Measurements from ENCODE around the gene SPACA9. TPM values are rescaled to one million over a fixed set of nuclear protein-coding genes. Genes with fewer than 3 reads are reported as not detected.
A peak's percentile ranks its signal among the peaks of the same experiment; 100 is the strongest.

Gene SPACA9
- total RNA-seq, 1 experiment from 2014 or later = 2.9 TPM

DNA sequence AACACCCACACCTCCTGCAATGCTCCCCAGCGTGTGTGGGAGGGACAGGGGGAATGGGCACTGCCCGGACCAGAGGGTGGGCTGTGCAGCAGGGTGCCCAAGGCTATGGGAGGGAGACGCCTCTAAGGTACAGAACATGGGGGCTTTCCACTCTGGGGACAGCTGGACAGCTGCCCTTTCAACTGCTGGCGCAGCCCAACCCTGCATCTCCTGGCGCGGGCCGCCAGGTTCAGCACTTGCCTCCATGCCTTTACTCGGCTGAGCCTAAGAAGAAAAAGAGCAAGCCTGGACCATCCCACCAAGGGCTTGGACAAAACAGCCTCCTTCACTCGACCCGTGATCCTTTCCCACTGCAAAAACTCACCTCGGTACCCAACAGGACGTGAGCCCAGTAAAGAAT lies 15.6 kb upstream of the SPACA9 start:
- no peak for DNase-seq (ENCODE audit: low spot score)

GRCh38 chr9:132864277-132864676 lies 14.4 kb upstream of the SPACA9 start:
- DNase-seq (ENCODE audit: low spot score) = no peak

DNA sequence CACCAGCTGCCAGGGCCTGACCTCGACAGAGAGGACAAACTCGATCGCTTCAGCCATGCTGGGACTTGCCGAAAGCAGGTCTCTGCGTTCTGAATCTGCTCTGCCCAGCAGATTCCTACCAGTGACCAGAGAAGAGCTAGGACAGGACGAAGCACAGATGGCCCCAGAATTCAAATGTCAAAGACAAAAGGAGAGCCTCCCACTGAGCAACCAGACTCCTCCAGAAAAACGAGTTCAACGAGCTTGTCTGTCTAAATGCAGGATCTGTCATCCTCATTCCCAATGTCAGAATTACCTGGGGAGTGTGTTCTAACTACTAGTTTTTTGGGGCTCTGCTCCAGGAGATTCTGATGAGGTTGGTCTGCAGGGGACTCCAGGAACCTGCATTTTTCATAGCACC lies 14.0 kb upstream of the SPACA9 start:
- DNase-seq (ENCODE audit: low spot score) = no peak

- no peak for DNase-seq (ENCODE audit: low spot score)
Observed at GRCh38 chr9:132866898-132867297, 11.8 kb upstream of the SPACA9 start.

DNA sequence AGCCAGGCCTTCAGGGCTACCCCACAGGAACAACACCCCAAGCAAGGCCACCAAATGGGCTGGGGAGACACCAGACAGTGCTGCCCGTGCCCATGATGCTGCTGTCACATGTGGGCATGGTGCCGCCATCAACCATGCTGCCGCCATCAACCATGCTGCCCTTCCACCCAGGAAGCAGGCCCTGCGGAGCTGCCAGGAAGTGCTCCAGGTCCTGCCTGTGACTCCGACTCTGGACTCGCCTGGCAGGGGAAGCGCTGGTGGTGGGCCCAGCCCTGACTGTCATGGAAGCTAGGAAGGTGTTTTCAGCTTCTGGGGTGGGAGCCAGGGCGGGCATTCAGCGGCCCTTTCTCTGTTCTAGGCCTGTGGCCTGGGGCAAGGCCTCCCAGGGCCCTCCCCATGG lies 9.4 kb upstream of the SPACA9 start:
- DNase-seq (ENCODE audit: low spot score) = no peak

GRCh38 chr9:132873403-132873802 lies 5.3 kb upstream of the SPACA9 start:
- DNase-seq (ENCODE audit: low spot score) = no peak

DNA sequence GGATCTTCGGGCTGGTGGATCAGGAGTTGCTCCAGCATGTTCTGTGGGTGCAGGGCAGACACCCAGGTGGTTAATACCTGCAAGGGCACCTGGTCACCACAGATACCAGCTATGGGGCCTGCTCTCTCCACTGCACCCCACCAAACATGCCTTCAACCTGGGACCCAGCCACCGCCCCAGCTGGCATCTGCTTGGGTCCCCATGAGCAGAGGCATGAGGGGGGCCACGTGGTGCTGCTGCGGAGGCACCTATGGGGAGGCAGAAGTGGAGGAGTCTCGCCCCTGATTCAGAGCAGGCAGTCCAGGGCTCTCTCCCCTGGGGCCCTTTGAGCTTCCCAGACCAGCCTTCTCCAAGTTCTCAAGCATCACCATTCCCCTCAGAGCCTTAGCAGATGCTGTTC lies 3.5 kb upstream of the SPACA9 start:
- DNase-seq (ENCODE audit: low spot score) = no peak

DNA sequence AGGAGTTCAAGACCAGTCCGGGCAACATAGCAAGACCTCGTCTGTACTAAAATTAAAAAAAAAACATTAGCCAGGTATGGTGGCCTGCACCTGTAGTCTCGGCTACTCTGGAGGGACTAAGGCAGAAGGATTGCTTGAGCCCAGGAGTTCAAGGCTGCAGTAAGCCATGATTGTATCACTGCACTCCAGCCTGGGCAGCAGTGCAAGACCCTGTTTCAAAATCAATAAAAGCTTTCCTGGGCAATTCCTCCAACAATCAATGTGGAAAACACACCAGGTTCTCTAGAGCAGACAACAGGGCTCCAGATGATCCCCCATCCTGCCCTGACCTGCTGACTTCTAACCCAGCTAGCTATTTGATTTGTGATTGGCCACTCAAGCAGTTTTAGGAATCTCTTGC lies 1.8 kb upstream of the SPACA9 start:
- no peak for DNase-seq (ENCODE audit: low spot score)

GRCh38 chr9:132877458-132877823 lies 1.3 kb upstream of the SPACA9 start:
- no peak for DNase-seq (ENCODE audit: low spot score)

GRCh38 chr9:132877824-132878694 lies 639 bp upstream of the SPACA9 start, which contains the start of gene AK8:
AK8 (minus strand) TSS chr9:132878284; CDS start chr9:132878255, 29 bp downstream.
- peak; percentile 39 for DNase-seq (ENCODE audit: low spot score)

- DNase-seq (ENCODE audit: low spot score) = no peak
Observed at GRCh38 chr9:132879457-132880323, 992 bp downstream of the SPACA9 start.

DNA sequence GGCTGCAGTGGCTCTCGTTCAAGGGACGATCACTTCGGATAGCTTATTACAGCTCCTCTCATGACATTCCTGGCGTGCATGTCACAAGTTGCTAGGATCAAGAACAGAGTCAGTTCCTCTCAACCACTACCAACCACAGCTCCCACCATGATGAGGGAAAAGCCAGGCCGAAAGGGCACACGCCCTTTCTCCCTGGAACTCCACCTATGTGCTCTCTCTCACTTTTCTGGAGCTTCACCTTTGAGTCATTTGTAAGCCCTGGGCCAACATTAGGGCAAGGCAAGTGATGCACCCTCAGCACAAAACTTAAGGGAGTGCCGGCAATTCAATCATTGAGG lies 1.6 kb downstream of the SPACA9 start:
- no peak for DNase-seq (ENCODE audit: low spot score)

DNA sequence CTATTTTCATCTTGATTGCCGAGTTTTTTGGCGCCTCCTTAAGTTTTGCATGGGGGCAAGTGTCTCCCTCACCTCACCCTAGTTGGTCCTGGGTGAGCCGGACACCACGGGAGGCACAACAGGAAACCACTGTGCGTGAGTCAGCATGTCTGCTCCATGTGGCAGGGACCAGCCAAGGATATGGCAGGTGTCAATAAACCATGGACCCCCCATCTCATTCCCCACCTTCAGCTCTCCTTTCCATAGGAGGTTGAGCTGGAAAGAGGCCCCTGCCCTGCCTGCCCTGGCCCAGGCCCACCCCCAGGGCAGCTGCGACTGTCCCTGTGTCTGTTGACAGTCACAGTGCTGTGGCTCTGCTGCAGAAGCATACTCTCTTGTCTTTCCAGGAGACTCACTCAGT lies 3.1 kb downstream of the SPACA9 start:
- DNase-seq (ENCODE audit: low spot score) = no peak

DNA sequence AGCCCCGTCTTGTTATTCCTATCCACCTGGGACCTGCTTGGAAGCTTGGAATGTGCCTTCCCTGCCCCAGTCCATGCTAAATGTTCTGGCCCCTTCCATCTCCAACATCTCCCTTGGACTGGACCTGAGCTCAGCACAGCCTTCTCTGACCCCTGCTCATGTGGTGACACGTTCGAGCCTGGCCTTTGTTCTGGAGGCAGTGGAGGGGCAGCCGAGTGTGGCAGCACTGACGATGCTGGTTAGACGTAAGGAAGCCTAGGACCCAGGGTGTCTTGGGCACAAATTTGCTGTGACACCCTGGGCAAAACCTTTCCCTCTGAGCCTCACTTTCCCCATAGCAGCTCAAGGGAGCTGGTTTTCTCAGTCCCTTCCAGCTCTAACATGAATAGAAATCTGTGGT lies 3.9 kb downstream of the SPACA9 start:
- no peak for DNase-seq (ENCODE audit: low spot score)

- DNase-seq (ENCODE audit: low spot score) = no peak
Observed at GRCh38 chr9:132883349-132884294, 4.9 kb downstream of the SPACA9 start.

DNA sequence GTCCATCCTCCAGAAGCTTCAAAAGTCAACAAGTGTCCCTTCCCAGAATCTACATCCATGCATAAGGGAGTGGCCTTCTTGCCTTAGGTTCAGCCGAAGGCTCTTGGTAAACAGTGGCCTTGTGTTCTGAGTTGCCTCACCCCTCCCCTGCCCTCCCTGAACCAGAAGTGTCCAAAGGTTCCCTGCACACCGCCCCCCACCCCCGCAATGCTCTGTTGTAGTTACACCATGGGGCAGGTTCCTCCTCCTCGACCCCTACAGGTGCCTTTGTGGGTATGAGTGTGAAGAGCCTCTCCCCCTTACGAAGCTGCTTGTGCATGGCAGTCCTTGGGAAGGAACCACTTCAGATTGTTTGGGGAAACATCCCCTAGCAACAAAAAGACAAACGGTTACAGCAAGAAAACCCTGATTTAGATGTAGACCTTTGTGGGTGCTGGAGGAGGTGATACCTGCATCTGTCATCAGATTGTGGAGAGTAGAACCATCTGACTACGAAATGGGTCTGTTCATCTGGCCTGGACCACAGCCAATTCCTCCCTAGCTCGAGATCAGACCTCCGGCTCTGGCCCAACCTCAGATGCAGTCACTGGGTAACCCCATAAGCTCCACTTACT lies 7.1 kb downstream of the SPACA9 start:
- DNase-seq (ENCODE audit: low spot score) = no peak

DNA sequence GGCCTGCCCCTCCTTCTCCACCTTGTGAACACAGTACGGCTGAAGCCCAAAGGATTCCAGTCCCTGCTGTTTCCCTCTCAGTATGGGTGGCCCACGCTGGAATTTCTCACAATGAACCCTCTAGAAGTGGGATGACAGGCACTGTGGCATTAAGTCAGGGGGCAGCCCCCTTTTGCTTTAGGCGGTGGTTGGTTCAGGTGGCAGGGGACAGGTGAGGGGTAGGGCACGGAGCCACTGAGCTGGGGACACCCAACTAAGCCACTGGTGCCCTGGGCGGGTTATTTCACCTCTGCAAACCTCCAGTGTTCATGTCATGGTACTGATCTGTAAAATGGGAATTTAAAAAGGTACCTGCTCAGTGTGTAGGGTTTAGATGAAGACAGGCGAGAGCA lies 7.6 kb downstream of the SPACA9 start:
- DNase-seq (ENCODE audit: low spot score) = no peak

DNA sequence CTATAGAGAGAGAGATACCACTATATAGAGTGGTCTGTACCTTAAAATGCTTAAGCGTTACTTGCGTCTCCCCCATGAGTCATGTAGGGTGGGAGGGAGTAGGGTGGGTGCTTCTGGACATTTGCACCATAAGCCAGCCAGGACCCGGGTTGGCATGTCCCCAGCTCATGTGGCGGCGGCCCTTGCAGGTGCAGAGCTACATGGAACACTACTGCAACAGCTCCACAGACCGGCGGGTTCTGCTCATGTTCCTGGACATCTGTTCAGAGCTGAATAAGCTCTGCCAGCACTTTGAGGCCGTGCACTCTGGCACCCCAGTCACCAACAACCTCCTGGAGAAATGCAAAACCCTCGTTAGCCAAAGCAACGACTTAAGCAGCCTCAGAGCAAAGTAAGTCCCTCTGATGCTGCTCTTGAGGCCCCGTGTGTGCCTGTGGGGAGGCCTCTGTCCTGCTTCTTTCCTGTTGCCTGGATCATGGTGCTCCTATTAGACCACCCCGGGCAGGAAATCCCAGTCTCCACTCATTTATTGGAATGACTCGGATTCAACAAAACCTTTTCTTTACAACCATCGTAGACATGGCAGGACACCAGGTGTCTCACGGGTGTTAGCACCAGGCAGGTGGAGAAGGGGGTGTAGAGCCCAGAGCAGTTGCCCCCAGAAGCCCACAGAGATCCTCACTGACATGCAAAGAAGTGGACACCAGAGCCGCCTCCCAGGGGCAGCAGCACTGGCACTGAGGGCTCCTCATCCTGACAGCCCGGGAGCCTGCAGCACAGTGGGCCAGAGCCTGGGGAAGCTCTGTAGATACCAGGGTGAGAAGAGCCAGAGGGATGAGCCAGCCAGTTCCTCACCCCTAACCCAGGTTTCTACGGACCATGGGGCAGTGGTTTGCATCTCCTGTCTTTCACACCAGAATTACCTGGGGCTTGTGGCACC lies 8.8 kb downstream of the SPACA9 start:
- no peak for DNase-seq (ENCODE audit: low spot score)

DNA sequence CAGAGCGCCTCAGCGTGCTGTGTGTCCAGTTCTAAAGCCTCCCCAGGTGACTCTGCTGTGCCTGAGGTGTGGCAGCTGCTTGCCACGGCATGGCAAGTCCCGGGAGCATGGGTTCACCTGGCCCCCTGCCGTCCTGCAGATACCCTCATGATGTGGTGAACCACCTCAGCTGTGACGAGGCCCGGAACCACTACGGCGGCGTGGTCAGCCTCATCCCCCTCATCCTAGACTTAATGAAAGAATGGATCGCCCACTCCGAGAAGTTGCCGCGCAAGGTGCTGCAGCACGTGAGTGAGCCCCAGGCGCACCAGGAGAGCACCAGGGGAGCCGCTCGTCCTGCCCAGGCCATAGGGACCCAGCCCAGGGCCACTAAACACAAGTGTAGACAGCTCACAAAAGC lies 9.5 kb downstream of the SPACA9 start:
- DNase-seq (ENCODE audit: low spot score) = no peak

DNA sequence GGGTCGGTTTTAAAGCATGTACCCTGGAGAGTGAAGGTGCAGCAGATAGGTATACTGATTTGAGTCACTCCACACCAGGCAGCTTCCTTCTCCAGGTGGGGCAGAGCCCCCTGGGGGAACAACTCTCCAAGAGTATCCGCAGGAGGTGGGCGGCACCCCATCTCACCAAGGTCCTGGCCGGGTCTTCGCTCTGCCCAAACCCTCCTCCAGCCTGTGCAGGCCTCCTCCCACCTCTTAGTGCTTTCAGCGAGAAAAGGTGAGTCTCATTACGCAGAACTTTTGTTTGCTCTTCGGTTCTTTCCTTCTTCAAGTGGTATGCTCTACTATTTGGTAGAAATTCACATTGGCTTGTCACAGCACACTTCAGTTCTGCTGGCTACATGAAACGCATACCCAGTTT lies 13.7 kb downstream of the SPACA9 start:
- no peak for DNase-seq (ENCODE audit: low spot score)

All from H4 (cell line).